ENCODE results near the gene ZNRF2.

ZNRF2 gene

DNA sequence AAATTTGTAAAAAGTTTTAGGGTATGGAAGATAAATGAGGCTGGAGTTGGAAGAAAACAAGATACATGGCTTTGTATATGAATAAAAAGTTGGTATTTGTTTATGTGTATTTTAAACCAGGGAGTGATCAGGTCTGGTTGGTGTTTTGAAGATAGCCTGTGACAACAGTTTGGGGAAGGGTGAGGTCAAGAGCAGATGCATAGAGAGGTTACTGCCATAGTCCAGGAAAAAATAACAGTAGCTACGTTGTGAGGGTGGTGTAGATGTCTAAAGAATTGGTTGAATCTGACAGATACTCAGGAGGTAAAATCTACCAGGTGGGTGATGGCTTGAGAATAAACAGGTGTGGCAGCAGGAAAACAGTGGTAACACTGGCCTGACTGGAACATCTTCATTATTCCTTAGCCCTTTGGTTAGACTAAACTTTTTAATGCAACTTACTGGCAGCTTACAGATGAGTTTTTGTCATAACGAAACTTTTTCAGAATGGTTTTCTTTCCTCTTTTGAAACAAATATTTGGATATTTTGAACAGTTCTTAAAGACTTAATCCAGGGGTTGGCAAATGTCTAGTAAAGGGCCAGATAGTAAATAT lies 25.5 kb downstream of the ZNRF2 start:
- TF ChIP-seq, protein P1, sequence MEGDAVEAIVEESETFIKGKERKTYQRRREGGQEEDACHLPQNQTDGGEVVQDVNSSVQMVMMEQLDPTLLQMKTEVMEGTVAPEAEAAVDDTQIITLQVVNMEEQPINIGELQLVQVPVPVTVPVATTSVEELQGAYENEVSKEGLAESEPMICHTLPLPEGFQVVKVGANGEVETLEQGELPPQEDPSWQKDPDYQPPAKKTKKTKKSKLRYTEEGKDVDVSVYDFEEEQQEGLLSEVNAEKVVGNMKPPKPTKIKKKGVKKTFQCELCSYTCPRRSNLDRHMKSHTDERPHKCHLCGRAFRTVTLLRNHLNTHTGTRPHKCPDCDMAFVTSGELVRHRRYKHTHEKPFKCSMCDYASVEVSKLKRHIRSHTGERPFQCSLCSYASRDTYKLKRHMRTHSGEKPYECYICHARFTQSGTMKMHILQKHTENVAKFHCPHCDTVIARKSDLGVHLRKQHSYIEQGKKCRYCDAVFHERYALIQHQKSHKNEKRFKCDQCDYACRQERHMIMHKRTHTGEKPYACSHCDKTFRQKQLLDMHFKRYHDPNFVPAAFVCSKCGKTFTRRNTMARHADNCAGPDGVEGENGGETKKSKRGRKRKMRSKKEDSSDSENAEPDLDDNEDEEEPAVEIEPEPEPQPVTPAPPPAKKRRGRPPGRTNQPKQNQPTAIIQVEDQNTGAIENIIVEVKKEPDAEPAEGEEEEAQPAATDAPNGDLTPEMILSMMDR (IDR thresholded peaks at IDR 0.05; ENCODE audit: insufficient read depth, low read depth, low read length, missing control alignments), result no peak
- H3K4me3 ChIP-seq (ENCODE audit: low read depth, low read length), result no peak overlapping the region
- DNase-seq (ENCODE audit: low read depth), result no peak

DNA sequence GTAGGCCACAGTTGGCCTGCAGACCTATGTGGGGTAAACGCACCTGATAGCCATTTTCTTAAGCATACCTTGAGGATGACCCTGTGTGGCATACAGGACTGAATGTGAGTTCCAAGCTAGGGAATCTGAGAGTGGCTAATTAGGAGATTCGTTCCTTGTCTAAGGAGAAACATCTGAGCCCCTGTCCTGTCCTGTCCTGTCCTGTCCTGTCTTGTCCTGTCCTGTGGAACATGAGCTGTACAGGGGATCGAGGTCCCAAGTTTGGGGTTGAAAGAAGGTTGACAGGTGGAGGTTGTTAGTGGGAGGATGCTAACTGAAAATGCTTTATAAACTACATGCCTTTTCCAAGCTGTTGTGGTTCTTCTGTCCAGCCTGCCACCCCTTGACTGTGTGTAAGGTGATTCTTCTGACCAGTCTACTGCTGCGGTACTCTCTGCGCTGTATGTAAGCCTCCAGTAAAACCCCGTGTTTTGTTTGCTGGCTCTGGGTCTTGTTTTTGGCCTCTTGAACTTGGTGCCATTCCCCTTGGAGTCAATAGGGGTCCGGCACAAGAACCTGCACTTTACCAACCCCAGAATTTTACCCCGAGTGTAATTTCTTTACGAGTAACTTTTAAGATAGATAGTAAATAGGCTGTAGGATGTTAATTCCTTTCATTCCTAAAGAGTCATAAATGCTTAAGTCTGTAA lies 26.4 kb downstream of the ZNRF2 start:
- TF ChIP-seq, protein P1 (IDR thresholded peaks at IDR 0.05; ENCODE audit: insufficient read depth, low read depth, low read length, missing control alignments), result no peak
- H3K4me3 ChIP-seq (ENCODE audit: low read depth, low read length), result no peak overlapping the region
- DNase-seq (ENCODE audit: low read depth), result no peak

DNA sequence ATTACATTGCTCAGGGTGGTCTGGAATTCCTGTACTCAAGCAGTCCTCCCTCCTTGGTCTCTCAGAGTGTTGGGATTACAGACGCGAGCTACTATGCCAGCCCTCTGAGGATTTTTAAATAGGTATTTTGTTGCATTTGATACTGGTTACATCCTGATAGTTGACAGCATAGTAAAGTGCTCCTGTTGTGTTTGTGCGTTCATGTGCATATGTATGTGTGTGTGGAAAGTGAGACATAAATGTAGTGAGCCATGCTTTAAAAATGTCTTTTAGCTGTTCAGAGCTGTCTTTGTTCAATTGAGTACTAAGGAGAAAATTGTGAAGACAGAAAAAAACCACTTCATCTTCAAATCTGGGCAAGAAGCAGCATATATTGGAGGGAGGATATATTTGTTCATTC lies 27.8 kb downstream of the ZNRF2 start:
- TF ChIP-seq, protein P1 (IDR thresholded peaks at IDR 0.05; ENCODE audit: insufficient read depth, low read depth, low read length, missing control alignments), result no peak
- H3K4me3 ChIP-seq (ENCODE audit: low read depth, low read length), result no peak overlapping the region
- no peak for DNase-seq (ENCODE audit: low read depth)

DNA sequence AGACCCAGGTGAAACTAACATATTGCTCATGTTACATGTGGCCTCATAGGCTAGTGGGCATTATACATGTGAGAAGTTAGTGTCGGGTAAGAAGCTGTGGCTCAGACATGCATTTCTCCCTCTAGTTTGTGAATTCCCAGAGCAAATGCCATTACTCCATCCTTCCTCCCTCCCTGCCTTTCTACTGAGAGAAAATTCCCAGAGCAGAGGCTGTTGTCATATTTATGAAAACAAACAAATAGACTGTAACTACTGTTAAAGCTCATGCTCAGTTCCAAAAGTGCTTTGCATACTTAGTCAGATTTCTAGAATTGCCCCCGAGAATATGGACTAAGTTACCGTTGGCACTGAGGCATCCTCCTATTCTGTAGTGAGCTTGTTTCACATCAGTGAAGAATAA lies 29.0 kb downstream of the ZNRF2 start:
- DNase-seq (ENCODE audit: low read depth), result no peak
- TF ChIP-seq, protein P1 (IDR thresholded peaks at IDR 0.05; ENCODE audit: insufficient read depth, low read depth, low read length, missing control alignments), result no peak
- H3K4me3 ChIP-seq (ENCODE audit: low read depth, low read length), result no peak overlapping the region

DNA sequence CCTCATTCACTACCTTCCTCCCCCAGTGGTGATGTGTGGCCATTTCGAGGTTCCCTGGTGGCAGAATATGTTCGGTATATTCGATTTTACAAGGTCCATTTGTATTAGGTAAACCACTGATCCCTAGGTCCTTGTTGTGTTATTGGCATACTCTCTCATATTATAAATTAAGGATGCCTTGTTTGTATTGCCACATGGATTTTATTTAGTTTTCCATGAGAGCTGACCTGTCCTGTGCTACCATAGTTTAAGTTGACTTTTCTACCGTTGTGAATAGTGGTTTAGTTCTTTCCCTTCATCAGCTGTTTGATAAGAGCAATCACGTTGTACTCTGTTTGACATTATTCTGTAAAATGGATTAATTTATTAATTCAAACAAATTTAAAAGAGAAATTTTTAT lies 29.4 kb downstream of the ZNRF2 start:
- TF ChIP-seq, protein P1 (IDR thresholded peaks at IDR 0.05; ENCODE audit: insufficient read depth, low read depth, low read length, missing control alignments), result no peak
- no peak overlapping the region for H3K4me3 ChIP-seq (ENCODE audit: low read depth, low read length)
- DNase-seq (ENCODE audit: low read depth), result no peak

DNA sequence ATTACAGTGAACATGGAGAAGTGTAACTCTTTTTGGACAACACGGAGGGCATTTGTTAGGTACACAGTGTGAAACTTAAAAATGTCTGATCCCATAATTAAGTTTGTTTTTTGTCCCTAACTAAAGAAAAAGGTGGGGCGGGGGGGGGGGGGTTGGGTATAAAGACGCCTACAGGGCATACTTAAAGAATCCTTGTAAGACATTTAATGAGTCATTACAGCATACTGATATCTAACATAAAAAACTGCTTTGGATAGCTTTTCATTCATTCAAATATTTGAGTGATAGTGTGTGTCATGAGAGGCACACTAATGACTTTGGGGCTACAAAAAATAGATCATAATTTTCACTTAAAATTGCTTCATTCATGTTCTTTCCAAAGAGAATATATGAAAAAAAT lies 31.2 kb downstream of the ZNRF2 start:
- TF ChIP-seq, protein P1 (IDR thresholded peaks at IDR 0.05; ENCODE audit: insufficient read depth, low read depth, low read length, missing control alignments), result no peak
- H3K4me3 ChIP-seq (ENCODE audit: low read depth, low read length), result no peak overlapping the region

DNA sequence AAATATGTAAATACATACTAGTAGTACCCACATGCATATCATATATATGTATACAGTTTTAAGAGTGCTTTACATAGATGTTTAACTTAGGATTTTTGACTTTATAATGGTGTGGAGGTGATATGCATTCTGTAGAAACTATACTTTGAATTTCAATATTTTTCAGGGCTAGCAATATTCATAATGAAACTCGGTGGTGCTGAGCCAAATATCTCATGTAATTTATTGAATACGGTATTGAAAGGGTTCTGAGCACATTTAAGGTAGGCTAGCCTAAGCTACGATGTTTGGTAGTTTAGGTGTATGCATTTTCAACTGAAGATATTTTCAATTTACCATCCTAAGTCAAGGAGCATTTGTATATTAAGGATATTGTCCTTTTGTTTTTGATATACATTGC lies 36.0 kb downstream of the ZNRF2 start:
- TF ChIP-seq, protein P1 (IDR thresholded peaks at IDR 0.05; ENCODE audit: insufficient read depth, low read depth, low read length, missing control alignments), result no peak

More for the DNA sequence above, 31.2 kb downstream of the ZNRF2 start:
- DNase-seq (ENCODE audit: low read depth), result no peak

More for the DNA sequence above, 36.0 kb downstream of the ZNRF2 start:
- H3K4me3 ChIP-seq (ENCODE audit: low read depth, low read length), result peak overlapping the region; percentile 55
- no peak for DNase-seq (ENCODE audit: low read depth)

Data from GM12865 (cell line).